ENCODE results near the gene SQOR. TPM values are rescaled to one million over a fixed set of nuclear protein-coding genes. Genes with fewer than 3 reads are reported as not detected.

The SQOR gene
- total RNA-seq, 1 donor from 2014 or later = 124 TPM

- DNase-seq (ENCODE audit: low read depth) = no peak
- H3K4me3 ChIP-seq (ENCODE audit: low read depth, low read length) = no peak overlapping the region
- TF ChIP-seq CTCF (conservative IDR thresholded peaks at IDR 0.05; ENCODE audit: low read depth, low read length) = no peak
These were observed 32.2 kb downstream of the SQOR start for GRCh38 chr15:45667002-45667401.

GRCh38 chr15:45668386-45668785 is 33.6 kb downstream of the SQOR start:
- DNase-seq (ENCODE audit: low read depth) = no peak
- no peak overlapping the region for H3K4me3 ChIP-seq (ENCODE audit: low read depth, low read length)
- no peak for TF ChIP-seq CTCF (conservative IDR thresholded peaks at IDR 0.05; ENCODE audit: low read depth, low read length)

- no peak for DNase-seq (ENCODE audit: low read depth)
- H3K4me3 ChIP-seq (ENCODE audit: low read depth, low read length) = no peak overlapping the region
- no peak for TF ChIP-seq CTCF (conservative IDR thresholded peaks at IDR 0.05; ENCODE audit: low read depth, low read length)
These were observed 34.6 kb downstream of the SQOR start for GRCh38 chr15:45669422-45669821.

- DNase-seq (ENCODE audit: low read depth) = no peak
- no peak for TF ChIP-seq CTCF (conservative IDR thresholded peaks at IDR 0.05; ENCODE audit: low read depth, low read length)
- H3K4me3 ChIP-seq (ENCODE audit: low read depth, low read length) = no peak overlapping the region
These were observed 35.3 kb downstream of the SQOR start for GRCh38 chr15:45670091-45670490.

GRCh38 chr15:45670511-45670910 is 35.7 kb downstream of the SQOR start:
- DNase-seq (ENCODE audit: low read depth) = no peak
- H3K4me3 ChIP-seq (ENCODE audit: low read depth, low read length) = no peak overlapping the region
- TF ChIP-seq CTCF (conservative IDR thresholded peaks at IDR 0.05; ENCODE audit: low read depth, low read length) = no peak

- no peak for TF ChIP-seq CTCF (conservative IDR thresholded peaks at IDR 0.05; ENCODE audit: low read depth, low read length)
- no peak for DNase-seq (ENCODE audit: low read depth)
- H3K4me3 ChIP-seq (ENCODE audit: low read depth, low read length) = no peak overlapping the region
These were observed 39.8 kb downstream of the SQOR start for GRCh38 chr15:45674677-45675076.

DNA sequence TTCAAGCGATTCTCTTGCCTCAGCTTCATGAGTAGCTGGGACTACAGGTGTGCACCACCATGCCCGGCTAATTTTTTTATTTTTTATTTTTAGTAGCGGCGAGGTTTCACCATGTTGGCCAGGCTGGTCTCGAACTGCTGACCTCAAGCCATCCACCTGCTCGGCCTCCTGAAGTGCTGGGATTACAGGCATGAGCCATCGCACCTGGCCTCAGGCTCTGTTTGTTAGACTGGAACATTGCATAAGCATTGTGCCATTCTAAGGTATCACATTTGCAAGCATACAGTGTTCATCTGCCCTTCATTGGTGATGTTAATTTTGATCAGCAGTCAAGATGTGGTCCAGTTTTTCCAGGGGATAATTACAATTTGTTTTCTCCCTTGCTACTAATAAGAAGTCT is 43.0 kb downstream of the SQOR start:
- no peak for TF ChIP-seq CTCF (conservative IDR thresholded peaks at IDR 0.05; ENCODE audit: low read depth, low read length)
- no peak overlapping the region for H3K4me3 ChIP-seq (ENCODE audit: low read depth, low read length)
- no peak for DNase-seq (ENCODE audit: low read depth)
